GM13977 (cell line): ENCODE results near the gene KCNH5.

Experiments used
- DNase-seq: peaks from one replicate; pipeline ENCODE4 v3.0.0; 2012; ENCODE audit warnings: low spot score
- in situ Hi-C: fragments of 300-500 bp; cut with MboI; formaldehyde crosslinking; loops from one replicate; pipeline ENCODE4 v1.12.0; 2022; ENCODE audit warnings: low sequenced_read_pairs, low pct_unique_long_range_greater_than_20kb, mixed read lengths, inconsistent platforms; ENCODE audit not compliant: unreplicated experiment
- TF ChIP-seq, protein P1 (sequence below): IDR thresholded peaks from 2 replicates; pipeline ENCODE4 v1.5.1; 2012; ENCODE audit warnings: mild to moderate bottlenecking, control low read depth; ENCODE audit not compliant: insufficient read depth; ENCODE audit errors: extremely low read depth, missing control alignments

Gene KCNH5

DNA sequence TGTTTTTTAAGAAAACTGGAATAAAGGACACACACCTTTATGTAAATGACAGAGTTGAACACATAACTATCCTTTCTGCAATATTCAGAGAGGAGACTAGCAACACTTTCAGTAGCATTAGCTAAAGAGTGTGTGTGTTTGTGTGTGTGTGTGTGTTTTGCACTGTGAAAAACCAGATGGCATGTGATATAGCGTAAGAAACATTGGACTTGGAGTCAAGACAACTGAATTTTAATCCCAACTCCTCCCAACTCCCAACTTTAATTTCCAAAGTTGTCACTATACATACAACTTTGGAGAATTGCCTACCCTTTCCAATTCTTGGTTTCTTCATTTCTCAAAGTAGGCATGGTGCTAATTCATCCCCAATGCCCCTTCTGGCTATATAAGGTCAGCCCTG is 347.8 kb downstream of the KCNH5 start:
- TF ChIP-seq, protein P1, sequence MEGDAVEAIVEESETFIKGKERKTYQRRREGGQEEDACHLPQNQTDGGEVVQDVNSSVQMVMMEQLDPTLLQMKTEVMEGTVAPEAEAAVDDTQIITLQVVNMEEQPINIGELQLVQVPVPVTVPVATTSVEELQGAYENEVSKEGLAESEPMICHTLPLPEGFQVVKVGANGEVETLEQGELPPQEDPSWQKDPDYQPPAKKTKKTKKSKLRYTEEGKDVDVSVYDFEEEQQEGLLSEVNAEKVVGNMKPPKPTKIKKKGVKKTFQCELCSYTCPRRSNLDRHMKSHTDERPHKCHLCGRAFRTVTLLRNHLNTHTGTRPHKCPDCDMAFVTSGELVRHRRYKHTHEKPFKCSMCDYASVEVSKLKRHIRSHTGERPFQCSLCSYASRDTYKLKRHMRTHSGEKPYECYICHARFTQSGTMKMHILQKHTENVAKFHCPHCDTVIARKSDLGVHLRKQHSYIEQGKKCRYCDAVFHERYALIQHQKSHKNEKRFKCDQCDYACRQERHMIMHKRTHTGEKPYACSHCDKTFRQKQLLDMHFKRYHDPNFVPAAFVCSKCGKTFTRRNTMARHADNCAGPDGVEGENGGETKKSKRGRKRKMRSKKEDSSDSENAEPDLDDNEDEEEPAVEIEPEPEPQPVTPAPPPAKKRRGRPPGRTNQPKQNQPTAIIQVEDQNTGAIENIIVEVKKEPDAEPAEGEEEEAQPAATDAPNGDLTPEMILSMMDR = no peak
- in situ Hi-C loops = no loop called here
- no peak for DNase-seq

DNA sequence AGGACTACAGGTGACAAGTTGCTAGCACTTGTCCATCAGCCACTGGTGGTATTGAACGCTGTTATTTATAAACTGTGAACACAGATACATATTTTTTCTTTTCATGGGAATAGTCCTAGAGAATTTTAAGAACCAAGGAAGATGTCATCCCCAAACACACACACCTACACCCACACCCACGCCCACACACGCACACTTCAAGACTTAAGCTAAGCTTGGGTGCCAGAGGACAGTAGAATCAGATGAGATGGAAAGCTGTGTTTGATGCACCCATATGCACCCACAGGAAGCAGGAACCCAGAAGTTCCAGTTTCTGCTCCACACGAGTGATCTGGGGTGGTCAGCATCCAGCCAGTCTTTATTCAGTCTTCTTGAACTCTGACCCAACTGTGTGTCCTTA is 348.3 kb downstream of the KCNH5 start:
- no peak for DNase-seq
- in situ Hi-C loops = no loop called here
- TF ChIP-seq, protein P1 = no peak

DNA sequence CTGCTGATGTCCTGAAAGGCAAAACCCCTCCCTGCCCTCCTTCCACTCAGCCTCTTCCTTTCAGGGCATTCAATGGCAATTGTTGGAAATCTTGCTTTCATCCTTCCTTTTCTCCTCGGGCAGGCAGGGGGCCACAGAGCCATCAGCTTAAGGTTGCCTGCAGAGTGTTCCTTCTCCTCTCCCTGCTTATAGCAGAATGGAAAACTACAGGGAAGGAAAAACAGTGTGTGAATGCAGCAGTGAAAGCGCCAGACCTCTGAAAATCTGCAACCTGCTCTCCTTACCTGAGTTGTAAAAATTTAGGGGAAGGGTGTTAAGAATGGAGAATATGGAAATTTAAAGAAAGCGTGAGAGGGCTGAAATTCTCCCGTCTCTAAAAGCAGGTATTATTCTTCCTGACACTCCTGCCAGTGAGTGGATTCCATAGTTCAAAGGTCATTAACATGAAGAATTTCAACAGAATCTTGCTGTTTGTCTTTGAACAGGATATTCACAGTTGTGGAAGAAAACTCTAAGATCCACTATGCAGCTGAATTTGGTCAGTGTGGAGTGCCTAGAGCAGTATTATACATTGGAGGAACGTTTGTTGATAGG is 348.8 kb downstream of the KCNH5 start:
- no peak for DNase-seq
- in situ Hi-C loops = no loop called here
- TF ChIP-seq, protein P1 = no peak

DNA sequence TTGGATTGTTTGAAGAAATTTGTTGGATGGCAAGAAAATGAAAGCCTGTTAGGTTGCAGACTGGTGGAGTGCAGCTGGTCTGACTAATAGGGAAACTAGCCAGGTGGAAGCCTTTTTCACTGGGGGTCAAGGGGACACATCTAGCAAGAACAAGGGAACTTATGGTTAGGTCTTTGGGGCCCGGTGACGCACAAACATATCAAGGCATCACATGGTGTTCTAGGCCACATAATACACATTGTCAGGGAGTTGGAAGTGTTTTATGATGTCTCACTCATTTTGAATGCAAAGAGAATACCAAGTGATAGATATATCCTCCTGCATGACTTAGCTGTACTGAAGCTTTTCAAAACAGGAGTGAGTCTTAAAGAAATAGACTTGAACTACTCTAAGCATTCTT is 351.2 kb downstream of the KCNH5 start:
- DNase-seq = no peak
- TF ChIP-seq, protein P1 = no peak
- in situ Hi-C loops = no loop called here

DNA sequence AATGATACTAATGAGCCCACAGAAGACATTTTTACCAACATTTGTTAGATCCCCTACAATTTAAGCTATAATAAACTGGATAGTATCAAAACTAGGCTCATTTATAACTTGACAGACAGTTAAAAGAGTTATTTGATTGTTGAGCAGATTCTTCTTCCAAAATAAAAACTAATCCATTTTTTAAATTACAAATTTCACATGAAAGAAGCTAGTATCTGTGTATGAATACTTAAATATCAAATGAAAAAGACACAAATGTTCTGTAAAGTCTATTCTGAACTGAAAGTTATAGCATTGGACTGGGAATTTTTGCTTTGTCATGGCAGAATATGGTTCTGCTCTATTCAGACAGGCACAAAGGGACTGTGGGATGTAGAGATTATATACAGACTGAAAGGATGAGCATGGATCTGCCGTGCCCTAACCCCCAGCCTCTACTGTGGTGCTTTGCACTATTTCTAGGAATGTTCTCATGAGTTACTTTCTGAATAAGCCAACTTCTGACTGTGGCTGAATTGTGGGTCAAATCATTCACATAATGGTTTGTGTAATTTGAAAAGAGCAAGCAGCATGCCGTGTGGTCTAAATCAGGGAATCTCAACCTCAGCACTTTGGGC is 352.7 kb downstream of the KCNH5 start:
- DNase-seq = no peak
- TF ChIP-seq, protein P1 = no peak
- in situ Hi-C loops = no loop called here

DNA sequence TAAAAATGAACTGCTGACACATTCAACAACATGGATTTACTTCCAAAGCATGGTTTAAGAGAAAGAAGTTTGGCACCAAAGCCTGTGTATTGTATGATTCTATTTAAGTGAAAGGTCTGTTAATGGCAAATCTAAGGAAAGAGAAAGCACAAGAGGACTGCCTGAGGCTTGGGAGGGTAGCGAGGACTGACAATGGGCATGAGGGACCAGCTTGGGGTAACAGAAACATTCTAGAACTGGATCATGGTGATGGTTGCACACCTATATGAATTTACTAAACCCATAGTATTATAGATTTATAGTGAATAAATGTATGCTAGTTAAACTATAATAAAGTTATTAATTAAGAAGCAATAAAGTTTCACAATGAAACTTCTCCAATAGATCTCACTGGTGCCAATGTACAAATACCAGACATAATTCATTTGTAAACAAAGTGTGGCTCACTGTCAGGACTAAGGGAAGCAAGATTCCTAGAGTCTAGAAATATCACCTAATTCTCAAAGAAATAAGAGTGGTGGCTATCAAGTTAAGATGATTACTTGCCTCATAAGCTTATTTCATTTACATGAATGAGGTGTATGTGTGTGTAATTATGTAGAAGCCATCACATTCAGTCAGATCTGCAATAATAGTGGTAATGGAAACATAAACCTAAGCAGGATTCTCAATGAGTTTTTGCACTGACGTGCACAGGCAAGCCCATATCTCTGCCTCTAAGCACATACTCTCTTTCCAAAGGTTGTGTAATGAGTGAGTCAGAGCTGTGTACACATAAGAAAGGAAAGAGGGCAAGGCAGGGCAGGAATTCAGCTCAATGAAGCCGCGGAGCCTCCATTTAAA is 353.4 kb downstream of the KCNH5 start:
- in situ Hi-C loops = no loop called here
- TF ChIP-seq, protein P1 = no peak
- DNase-seq = no peak
